ENCODE measurements around the gene ALDH9A1. TPM values are rescaled to one million over a fixed set of nuclear protein-coding genes. Genes with fewer than 3 reads are reported as not detected.
"Not testable (repeated sequence)": the region's sequence is repeated elsewhere in the genome, so short reads cannot be mapped to it uniquely, and the experiment has no call there.

Gene ALDH9A1
- total RNA-seq = 100 to 1,000 TPM in 1 of 4 donors, 10 to 100 TPM in 3; 55.3 to 109 (median 74.5) TPM

GRCh38 chr1:165697881-165698760 is at the start of gene ALDH9A1:
Gene ALDH9A1, minus strand, starts transcription at chr1:165698562. Its CDS starts 4 bp downstream, at chr1:165698558.
- Histone ChIP-seq H3K36me3 (peaks cover 0 to 10% (median 0%) of the 10 kb centered on the region in 3 donors), H3K27me3 (no peaks in the 10 kb centered on the region), H3K9me3 (no peaks in the 10 kb centered on the region), H3K27ac (peak within 1 kb of the TSS; percentile 89 to 97 (median 92)), H3K4me1 (peaks cover 0 to 22% (median 16%) of the 10 kb centered on the region in 4 donors), H3K4me3 (peak within 1 kb of the TSS; percentile 65 to 88 (median 74))
- peak; percentile 72 to 73 for DNase-seq (ENCODE audit: low spot score in 2 of 2)
- WGBS, 2 donors = 0 to 1% methylated on average over 25 to 52 of the region's 65 CpGs
- TF ChIP-seq EP300 (IDR thresholded peaks at IDR 0.05) = peak in 1 of 2 donors; percentile 97
- TF ChIP-seq POLR2A (IDR thresholded peaks at IDR 0.05) = peak; percentile 49 to 80
- TF ChIP-seq CTCF (IDR thresholded peaks at IDR 0.05) = peak in 3 of 5 experiments; percentile 22 to 35 (median 26)

- no peak overlapping the region for H3K4me3 ChIP-seq
- no peaks in the 10 kb centered on the region for H3K27me3 ChIP-seq
- TF ChIP-seq CTCF (IDR thresholded peaks at IDR 0.05) (no peak), POLR2A (IDR thresholded peaks at IDR 0.05) (no peak), EP300 (IDR thresholded peaks at IDR 0.05) (no peak)
- H3K36me3 ChIP-seq = peaks cover 0 to 67% (median 0%) of the 10 kb centered on the region in 3 donors
- DNase-seq (ENCODE audit: low spot score in 2 of 2) = no peak
- H3K4me1 ChIP-seq = no peaks in the 10 kb centered on the region
- no peaks in the 10 kb centered on the region for H3K9me3 ChIP-seq
- no peak overlapping the region for H3K27ac ChIP-seq
- 94 to 95% methylated on average over 9 of the region's 9 CpGs for WGBS, 2 donors
Observed at GRCh38 chr1:165747632-165748447, 49.5 kb upstream of the ALDH9A1 start.

- peaks cover 0 to 69% (median 6%) of the 10 kb centered on the region in 3 donors for H3K36me3 ChIP-seq
- H3K27ac ChIP-seq; H3K9me3 ChIP-seq; H3K4me1 ChIP-seq; H3K4me3 ChIP-seq; H3K27me3 ChIP-seq; DNase-seq (ENCODE audit: low spot score in 2 of 2): not testable (repeated sequence)
- 92 to 100% methylated on average over 1 of the region's 1 CpG for WGBS, 2 donors
Observed at GRCh38 chr1:165744913-165745312, 46.6 kb upstream of the ALDH9A1 start.

GRCh38 chr1:165742194-165742593 is 43.8 kb upstream of the ALDH9A1 start:
- peaks cover 0 to 7% (median 0%) of the 10 kb centered on the region in 4 donors for H3K4me1 ChIP-seq
- no peak overlapping the region for H3K27ac ChIP-seq
- no peak for DNase-seq (ENCODE audit: low spot score in 2 of 2)
- no peaks in the 10 kb centered on the region for H3K27me3 ChIP-seq
- no peak overlapping the region for H3K4me3 ChIP-seq
- 95 to 97% methylated on average over 8 of the region's 8 CpGs for WGBS, 2 donors
- no peaks in the 10 kb centered on the region for H3K9me3 ChIP-seq
- peaks cover 0 to 75% (median 13%) of the 10 kb centered on the region in 3 donors for H3K36me3 ChIP-seq
- TF ChIP-seq POLR2A (IDR thresholded peaks at IDR 0.05) (no peak), CTCF (IDR thresholded peaks at IDR 0.05) (no peak), EP300 (IDR thresholded peaks at IDR 0.05) (no peak)

GRCh38 chr1:165738794-165739193 is 40.4 kb upstream of the ALDH9A1 start:
- Histone ChIP-seq H3K4me1 (peaks cover 0 to 7% (median 0%) of the 10 kb centered on the region in 4 donors), H3K27ac (no peak overlapping the region), H3K36me3 (peaks cover 0 to 87% (median 13%) of the 10 kb centered on the region in 3 donors), H3K27me3 (no peaks in the 10 kb centered on the region), H3K9me3 (no peaks in the 10 kb centered on the region), H3K4me3 (no peak overlapping the region)
- no peak for DNase-seq (ENCODE audit: low spot score in 2 of 2)
- WGBS, 2 donors = 95 to 98% methylated on average over 1 of the region's 1 CpG
- TF ChIP-seq CTCF (IDR thresholded peaks at IDR 0.05) (no peak), POLR2A (IDR thresholded peaks at IDR 0.05) (no peak), EP300 (IDR thresholded peaks at IDR 0.05) (no peak)

Measured in tibial nerve (tissue), 4 donors.